Duodenal mucosa (tissue), 2 donors: ENCODE measurements around the gene ADRA1B.

Source experiments
- H3K27ac ChIP-seq: one replicate; pipeline ENCODE4 v1.7.0; 2013; ENCODE audit warnings: low read depth, low read length
- H3K27me3 ChIP-seq, 2 donors: one replicate each; pipeline ENCODE4 v1.7.0; 2013; ENCODE audit warnings: low read length in 2 of 2, control low read depth in 1 of 2; ENCODE audit not compliant: insufficient read depth in 2 of 2, control insufficient read depth in 1 of 2
- H3K36me3 ChIP-seq, 2 donors: one replicate each; pipeline ENCODE4 v1.7.0; 2013; ENCODE audit warnings: low read length in 2 of 2, control low read depth in 1 of 2; ENCODE audit not compliant: insufficient read depth in 2 of 2, control insufficient read depth in 1 of 2
- H3K4me1 ChIP-seq, 2 donors: one replicate each; pipeline ENCODE4 v1.7.0; 2013; ENCODE audit warnings: low read length in 2 of 2, control low read depth in 1 of 2; ENCODE audit not compliant: insufficient read depth in 2 of 2, control insufficient read depth in 1 of 2
- H3K4me3 ChIP-seq, 2 donors: one replicate each; pipeline ENCODE4 v1.7.0; 2013; ENCODE audit warnings: low read length in 2 of 2, low read depth in 1 of 2
- H3K9ac ChIP-seq, 2 donors: one replicate each; pipeline ENCODE4 v1.7.0; 2013; ENCODE audit warnings: low read length in 2 of 2, low read depth in 1 of 2
- H3K9me3 ChIP-seq, 2 donors: one replicate each; pipeline ENCODE4 v1.7.0; 2013; ENCODE audit warnings: low read length in 2 of 2, control low read depth in 1 of 2; ENCODE audit not compliant: control insufficient read depth in 1 of 2

ADRA1B gene

DNA sequence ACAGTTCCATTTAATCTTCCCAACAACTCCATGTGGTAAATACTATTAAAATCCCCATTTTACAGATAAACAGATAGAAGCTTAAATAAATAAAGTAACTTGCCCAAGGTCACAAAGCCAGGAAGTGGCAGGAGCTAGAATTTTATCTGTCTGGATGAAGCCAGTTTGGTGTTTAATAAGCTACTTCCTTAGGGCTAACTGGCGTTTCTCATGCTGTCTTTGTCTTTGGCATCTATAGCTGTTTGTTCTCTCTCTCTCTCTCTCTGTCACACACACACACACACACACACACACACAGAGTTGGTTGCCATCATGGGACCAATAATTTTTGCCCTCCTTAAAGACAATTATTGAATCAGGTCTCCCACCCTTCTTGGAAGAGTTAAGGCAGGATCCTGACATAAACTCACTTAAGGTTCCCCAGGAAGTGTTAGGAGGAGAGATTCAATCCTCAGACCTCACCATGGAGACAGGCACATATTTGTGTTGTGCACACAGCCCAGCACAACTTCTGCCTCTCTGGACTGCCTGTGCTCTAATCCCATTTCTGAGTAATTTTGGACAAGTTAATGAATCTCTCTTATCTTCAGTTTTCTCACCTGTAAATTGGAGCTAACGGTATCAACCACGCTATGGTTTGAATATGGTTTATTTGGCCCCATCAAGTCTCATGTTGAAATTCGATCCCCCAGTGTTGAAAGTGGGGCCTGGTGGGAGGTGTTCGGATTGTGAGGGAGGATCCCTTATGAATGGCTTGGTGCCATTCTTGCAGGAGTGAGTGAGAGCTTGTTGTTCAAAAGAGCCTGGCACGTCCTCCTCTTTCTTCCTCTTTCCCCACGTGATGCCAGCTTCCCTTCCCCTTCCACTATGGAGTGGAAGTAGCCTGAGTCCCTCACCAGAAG, 8.3 kb upstream of the ADRA1B start:
- no peak overlapping the region for H3K27ac ChIP-seq
- peaks cover 0 to 3% of the 10 kb centered on the region in 2 donors for H3K27me3 ChIP-seq
- no peak overlapping the region for H3K9ac ChIP-seq
- H3K4me1 ChIP-seq, result peaks cover 4 to 22% of the 10 kb centered on the region in 2 donors
- H3K9me3 ChIP-seq, result no peaks in the 10 kb centered on the region
- H3K4me3 ChIP-seq, result no peak overlapping the region
- no peaks in the 10 kb centered on the region for H3K36me3 ChIP-seq

DNA sequence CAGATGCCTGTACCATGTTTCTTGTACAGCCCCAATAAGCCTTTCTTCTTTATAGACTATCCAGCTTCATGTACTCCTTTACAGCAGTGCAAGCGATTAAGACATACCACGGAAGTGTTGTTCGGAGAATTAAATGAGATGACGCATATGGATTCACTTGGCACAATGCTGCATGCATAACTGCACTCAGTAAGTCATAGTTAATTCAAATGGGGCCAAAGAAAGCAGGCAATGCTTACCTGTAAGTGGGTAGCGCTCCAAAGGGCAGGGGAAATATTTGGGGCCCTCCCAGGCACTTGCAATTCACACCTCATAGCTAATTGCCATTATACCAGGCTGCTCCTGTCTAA, 7.7 kb upstream of the ADRA1B start:
- Histone ChIP-seq H3K4me3 (no peak overlapping the region), H3K4me1 (peaks cover 4 to 26% of the 10 kb centered on the region in 2 donors), H3K27me3 (peaks cover 0 to 3% of the 10 kb centered on the region in 2 donors), H3K36me3 (no peaks in the 10 kb centered on the region), H3K9ac (no peak overlapping the region), H3K9me3 (no peaks in the 10 kb centered on the region), H3K27ac (no peak overlapping the region)

DNA sequence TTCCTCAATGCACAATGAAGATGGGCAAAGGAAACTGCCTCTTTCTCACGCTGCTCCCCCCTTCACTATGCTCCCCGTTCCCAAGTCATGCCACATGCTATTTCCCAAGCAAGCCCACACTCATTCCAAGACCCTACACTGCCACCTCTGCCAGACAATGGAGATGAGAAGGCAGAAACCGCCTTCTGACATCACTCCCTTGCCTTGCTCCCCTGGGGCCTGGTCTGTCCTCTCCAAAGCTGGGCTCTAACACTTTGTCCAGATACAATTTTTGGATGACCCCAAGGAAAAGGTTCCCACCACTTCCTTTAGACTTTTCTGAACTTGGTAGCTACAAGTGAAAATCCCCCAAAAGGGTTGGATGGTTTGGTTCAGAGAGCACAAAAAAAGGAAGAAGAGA, 7.2 kb upstream of the ADRA1B start:
- Histone ChIP-seq H3K27ac (no peak overlapping the region), H3K4me1 (peaks cover 4 to 26% of the 10 kb centered on the region in 2 donors), H3K36me3 (no peaks in the 10 kb centered on the region), H3K27me3 (peaks cover 0 to 3% of the 10 kb centered on the region in 2 donors), H3K4me3 (no peak overlapping the region), H3K9ac (no peak overlapping the region), H3K9me3 (no peaks in the 10 kb centered on the region)

DNA sequence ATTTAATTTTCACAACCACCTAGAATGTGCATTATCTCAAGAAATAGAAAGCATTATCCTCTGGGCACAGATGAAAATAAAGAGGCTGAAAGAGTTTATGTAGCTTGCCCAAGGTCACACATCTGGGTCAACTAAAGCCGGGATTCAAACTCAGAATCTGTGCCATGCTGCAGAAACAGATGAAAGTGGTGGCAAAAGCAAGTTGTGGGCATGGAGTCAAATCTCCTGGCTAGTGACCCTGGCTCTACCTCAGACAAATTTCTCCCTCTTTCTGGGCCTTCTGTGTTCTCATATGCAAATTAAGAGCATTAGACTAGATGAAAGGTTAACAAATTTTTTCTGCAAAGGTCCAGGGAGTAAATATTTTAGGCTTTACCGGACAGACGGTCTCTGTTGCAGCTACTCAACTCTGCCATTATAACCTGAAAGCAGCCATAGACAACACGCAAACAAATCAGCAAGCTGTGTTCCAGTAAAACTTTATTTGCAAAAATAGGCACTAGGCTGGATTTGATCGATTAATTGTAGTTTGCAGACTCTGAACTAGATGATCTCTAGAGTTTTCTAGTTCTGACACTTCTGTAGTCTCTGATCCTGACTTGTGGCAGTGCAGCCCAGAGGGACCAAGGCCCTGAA, 6.0 kb upstream of the ADRA1B start:
- H3K4me3 ChIP-seq, result no peak overlapping the region
- peaks cover 0 to 4% of the 10 kb centered on the region in 2 donors for H3K27me3 ChIP-seq
- H3K9ac ChIP-seq, result no peak overlapping the region
- H3K9me3 ChIP-seq, result no peaks in the 10 kb centered on the region
- no peaks in the 10 kb centered on the region for H3K36me3 ChIP-seq
- H3K27ac ChIP-seq, result no peak overlapping the region
- peaks cover 4 to 26% of the 10 kb centered on the region in 2 donors for H3K4me1 ChIP-seq

DNA sequence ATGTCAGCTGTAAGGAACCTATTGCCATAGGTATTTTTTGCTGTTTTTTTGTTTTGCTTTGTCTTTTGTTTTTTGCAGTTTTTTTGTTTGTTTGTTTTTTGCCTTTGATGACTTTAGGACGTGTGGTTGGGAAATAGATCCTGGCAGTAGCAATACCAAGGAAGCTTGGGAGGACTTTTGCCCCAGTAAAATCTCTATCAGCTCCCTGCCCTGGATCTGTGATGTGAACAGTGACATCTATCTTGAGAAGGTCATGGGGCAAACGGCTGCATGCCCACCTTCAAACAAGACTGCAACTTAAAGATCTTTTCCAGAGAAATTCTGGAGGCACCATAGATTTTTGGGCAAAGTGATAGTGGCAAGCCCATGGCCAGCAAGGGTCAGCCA, 5.4 kb upstream of the ADRA1B start:
- peaks cover 5 to 9% of the 10 kb centered on the region in 2 donors for H3K27me3 ChIP-seq
- H3K27ac ChIP-seq, result no peak overlapping the region
- no peaks in the 10 kb centered on the region for H3K9me3 ChIP-seq
- no peaks in the 10 kb centered on the region for H3K36me3 ChIP-seq
- H3K9ac ChIP-seq, result no peak overlapping the region
- no peak overlapping the region for H3K4me3 ChIP-seq
- H3K4me1 ChIP-seq, result peaks cover 8 to 26% of the 10 kb centered on the region in 2 donors

DNA sequence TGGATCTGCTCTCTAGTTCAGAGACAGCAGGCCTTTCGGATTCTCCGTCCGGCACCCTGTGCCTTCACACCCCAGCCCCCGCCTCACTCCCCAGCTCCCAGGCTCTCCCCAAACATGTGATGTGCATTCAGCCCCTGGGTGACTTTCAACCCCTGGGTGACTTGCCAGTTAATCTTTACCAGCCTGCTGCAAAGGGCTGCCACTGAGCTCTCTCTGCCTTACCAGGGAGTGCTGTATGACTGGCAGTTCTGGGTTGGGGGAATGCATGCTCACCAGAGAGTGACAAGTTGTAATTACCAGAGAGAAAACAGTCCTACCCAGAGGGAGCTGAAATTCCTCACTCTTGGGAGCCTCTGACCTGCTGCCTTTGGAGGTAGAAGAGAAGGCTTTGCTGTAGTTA, 4.9 kb upstream of the ADRA1B start:
- H3K27ac ChIP-seq, result no peak overlapping the region
- H3K9me3 ChIP-seq, result no peaks in the 10 kb centered on the region
- H3K4me1 ChIP-seq, result peaks cover 10 to 26% of the 10 kb centered on the region in 2 donors
- H3K9ac ChIP-seq, result no peak overlapping the region
- H3K27me3 ChIP-seq, result peaks cover 6 to 9% of the 10 kb centered on the region in 2 donors
- H3K4me3 ChIP-seq, result no peak overlapping the region
- no peaks in the 10 kb centered on the region for H3K36me3 ChIP-seq

DNA sequence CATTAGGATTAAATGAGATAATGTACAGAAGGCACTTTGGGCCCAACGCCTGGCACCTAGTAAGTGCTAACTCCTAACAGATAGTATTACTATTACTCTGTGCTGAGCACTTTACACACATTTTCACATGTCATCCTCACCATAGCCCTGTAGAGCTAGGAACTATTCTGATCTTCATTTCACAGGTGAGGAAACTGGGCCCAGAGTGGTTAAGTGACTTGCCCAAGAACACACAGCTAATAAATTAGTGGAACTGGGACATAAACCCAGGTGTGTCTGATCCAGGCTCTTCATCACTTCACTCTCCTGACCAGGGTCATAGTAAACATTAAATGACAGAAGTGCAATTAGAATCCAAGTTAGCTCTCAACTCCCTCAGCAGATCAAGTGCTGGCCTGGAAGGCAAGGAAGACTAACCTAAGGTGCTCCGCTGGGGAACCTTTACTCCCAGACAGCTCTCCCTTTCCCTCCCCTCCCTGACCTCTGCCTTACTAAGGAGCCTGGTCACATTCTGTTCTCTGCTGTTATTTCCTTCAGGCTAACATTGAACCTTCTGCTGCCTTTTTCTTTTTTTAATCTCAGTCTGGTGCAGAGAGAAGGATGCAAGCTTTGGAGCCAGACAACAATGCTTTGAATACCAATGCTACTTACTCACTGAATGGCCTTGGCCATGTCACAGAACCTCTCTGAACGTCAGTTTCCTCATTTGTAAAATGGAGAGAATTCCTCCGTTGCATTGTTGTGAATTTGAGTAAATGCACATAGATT, 4.1 kb upstream of the ADRA1B start:
- Histone ChIP-seq H3K27ac (peak overlapping the region; percentile 47), H3K9ac (no peak overlapping the region), H3K4me1 (peaks cover 10 to 19% of the 10 kb centered on the region in 2 donors), H3K36me3 (no peaks in the 10 kb centered on the region), H3K9me3 (no peaks in the 10 kb centered on the region), H3K27me3 (peaks cover 6 to 15% of the 10 kb centered on the region in 2 donors), H3K4me3 (no peak overlapping the region)

DNA sequence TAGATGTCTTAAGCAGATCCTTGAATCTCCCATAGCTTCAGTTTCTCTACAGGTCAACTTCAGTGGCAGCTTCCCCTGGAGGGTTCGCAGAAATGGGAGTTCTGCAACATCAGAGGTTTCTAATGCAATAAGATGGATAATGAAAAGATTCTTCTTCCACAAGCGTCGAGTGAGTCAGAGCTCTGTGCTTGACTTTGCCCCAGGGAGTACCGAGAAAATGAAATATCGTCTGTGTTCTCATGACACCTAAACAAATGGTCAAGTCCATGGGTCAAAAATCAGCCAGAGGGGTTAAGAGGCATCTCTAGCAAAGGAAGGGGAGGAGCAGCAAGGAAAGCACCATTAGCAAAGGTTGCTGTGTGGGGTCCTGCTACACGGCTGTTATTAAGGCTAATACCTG, 3.2 kb upstream of the ADRA1B start:
- Histone ChIP-seq H3K27me3 (peaks cover 6 to 19% of the 10 kb centered on the region in 2 donors), H3K27ac (no peak overlapping the region)

DNA sequence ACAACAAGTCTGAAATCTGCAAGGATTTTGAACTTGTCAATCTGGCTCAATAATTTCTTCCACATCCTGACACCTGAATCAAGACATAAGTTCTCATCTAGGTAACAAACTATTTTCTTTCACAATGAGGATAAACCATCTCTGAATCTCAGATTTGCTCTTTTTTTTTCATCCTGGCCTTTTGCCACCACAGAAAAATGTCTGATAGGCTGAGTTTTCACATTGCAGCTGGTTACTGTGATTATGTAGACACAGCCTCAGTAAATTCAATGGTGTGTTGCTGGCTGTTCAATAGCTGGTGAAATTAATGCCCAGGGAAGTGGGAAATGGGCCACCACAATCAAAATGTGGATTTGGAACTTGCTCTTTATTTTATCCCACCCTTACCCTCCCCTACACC, 2.8 kb upstream of the ADRA1B start:
- Histone ChIP-seq H3K9me3 (no peaks in the 10 kb centered on the region), H3K4me3 (no peak overlapping the region), H3K36me3 (no peaks in the 10 kb centered on the region), H3K27ac (no peak overlapping the region), H3K9ac (no peak overlapping the region), H3K27me3 (peaks cover 6 to 20% of the 10 kb centered on the region in 2 donors), H3K4me1 (peaks cover 10 to 23% of the 10 kb centered on the region in 2 donors)

More for the DNA sequence above, 3.2 kb upstream of the ADRA1B start:
- Histone ChIP-seq H3K4me1 (peaks cover 10 to 23% of the 10 kb centered on the region in 2 donors), H3K9me3 (no peaks in the 10 kb centered on the region), H3K9ac (no peak overlapping the region), H3K36me3 (no peaks in the 10 kb centered on the region), H3K4me3 (no peak overlapping the region)
